ENCODE measurements around the gene ACOT13.

ACOT13 gene

DNA sequence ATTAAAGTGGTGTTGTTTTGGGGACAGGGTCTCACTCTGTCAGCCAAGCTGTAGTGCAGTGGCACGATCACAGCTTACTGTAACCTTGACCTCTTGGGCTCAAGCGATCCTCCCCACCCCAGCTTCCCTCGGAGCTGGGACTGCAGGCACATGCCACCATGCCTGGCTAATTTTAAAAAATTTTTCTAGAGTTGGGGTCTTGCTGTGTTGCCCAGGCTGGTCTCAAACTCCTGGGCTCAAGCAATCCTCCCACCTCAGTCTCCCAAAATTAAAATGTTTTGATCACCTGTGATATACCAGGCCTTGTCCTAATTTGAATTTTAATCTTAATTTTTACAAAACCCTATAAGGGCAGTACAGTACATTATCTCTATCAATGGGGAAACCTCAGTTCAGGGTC is 25.5 kb downstream of the ACOT13 start:
- TF ChIP-seq, protein P1, sequence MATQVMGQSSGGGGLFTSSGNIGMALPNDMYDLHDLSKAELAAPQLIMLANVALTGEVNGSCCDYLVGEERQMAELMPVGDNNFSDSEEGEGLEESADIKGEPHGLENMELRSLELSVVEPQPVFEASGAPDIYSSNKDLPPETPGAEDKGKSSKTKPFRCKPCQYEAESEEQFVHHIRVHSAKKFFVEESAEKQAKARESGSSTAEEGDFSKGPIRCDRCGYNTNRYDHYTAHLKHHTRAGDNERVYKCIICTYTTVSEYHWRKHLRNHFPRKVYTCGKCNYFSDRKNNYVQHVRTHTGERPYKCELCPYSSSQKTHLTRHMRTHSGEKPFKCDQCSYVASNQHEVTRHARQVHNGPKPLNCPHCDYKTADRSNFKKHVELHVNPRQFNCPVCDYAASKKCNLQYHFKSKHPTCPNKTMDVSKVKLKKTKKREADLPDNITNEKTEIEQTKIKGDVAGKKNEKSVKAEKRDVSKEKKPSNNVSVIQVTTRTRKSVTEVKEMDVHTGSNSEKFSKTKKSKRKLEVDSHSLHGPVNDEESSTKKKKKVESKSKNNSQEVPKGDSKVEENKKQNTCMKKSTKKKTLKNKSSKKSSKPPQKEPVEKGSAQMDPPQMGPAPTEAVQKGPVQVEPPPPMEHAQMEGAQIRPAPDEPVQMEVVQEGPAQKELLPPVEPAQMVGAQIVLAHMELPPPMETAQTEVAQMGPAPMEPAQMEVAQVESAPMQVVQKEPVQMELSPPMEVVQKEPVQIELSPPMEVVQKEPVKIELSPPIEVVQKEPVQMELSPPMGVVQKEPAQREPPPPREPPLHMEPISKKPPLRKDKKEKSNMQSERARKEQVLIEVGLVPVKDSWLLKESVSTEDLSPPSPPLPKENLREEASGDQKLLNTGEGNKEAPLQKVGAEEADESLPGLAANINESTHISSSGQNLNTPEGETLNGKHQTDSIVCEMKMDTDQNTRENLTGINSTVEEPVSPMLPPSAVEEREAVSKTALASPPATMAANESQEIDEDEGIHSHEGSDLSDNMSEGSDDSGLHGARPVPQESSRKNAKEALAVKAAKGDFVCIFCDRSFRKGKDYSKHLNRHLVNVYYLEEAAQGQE (IDR thresholded peaks at IDR 0.05; ENCODE audit: insufficient read depth in 1 of 2, low read depth in 2 of 2, low read length in 2 of 2), result no peak
- TF ChIP-seq FOXP2 (optimal IDR thresholded peaks at IDR 0.05; ENCODE audit: borderline replicate concordance, extremely low read depth, extremely low read length, insufficient read depth) (no peak), TAF1 (IDR thresholded peaks at IDR 0.05; ENCODE audit: borderline replicate concordance, insufficient read depth, low read length) (no peak), POLR2AphosphoS5 (IDR thresholded peaks at IDR 0.05; ENCODE audit: low read depth, low read length) (no peak), SIN3A (IDR thresholded peaks at IDR 0.05; ENCODE audit: borderline replicate concordance, insufficient read depth, low read length) (no peak)

DNA sequence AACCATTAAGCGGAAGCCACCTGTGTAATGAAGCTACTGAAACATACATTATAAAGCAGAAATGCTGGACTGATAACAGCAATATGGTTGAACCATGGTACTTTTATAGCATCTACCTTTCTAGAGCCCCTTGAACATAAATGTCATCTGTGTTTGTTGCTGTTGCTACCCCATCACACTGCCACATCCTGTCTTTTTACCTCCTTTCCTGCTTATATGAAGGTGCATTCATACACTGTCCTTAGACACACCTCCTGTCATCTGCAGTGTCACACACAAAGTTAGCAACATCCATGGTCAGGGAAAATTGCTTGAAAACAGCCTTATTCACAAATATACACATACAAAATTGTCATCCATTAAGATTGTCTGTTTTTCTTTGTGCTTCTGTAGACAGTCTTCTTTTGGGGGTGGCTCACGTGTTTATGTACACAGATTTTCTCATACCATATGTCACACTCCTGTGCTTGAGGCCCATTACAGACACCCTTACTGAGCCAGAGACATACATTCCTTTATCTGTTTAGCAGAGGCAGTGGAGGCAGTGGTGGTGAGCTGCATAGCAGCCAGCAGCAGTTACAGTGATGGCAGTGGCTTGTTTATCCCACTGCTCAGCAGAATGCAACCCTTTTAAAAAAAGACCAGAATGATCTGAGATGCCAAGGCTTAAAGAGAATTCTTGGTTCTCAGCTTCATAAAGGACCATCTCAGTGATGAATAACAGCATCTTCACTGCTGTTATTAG is 26.1 kb downstream of the ACOT13 start:
- TF ChIP-seq, protein P1 (IDR thresholded peaks at IDR 0.05; ENCODE audit: insufficient read depth in 1 of 2, low read depth in 2 of 2, low read length in 2 of 2), result no peak
- TF ChIP-seq SIN3A (IDR thresholded peaks at IDR 0.05; ENCODE audit: borderline replicate concordance, insufficient read depth, low read length), result no peak
- TF ChIP-seq TAF1 (IDR thresholded peaks at IDR 0.05; ENCODE audit: borderline replicate concordance, insufficient read depth, low read length), result no peak
- TF ChIP-seq FOXP2 (optimal IDR thresholded peaks at IDR 0.05; ENCODE audit: borderline replicate concordance, extremely low read depth, extremely low read length, insufficient read depth), result no peak
- TF ChIP-seq POLR2AphosphoS5 (IDR thresholded peaks at IDR 0.05; ENCODE audit: low read depth, low read length), result no peak

DNA sequence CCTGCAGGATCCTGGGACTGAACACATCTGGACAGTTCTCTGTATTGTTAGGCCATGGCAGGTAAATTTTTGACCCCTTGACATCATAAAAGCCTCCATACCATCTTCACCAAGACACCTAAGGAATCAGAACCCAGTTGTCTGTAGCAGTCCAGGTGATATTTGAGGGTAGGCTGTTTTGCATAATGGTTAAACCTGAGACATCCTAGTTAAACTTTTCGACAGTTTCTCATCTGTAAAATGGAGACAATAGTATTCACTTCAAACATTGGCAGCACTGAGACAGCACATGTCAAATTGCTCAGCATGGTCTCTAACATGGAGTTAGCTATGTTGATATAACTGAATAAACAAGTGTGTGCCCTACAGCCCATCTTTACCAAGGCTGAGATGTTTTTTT is 27.3 kb downstream of the ACOT13 start:
- TF ChIP-seq POLR2AphosphoS5 (IDR thresholded peaks at IDR 0.05; ENCODE audit: low read depth, low read length) (no peak), TAF1 (IDR thresholded peaks at IDR 0.05; ENCODE audit: borderline replicate concordance, insufficient read depth, low read length) (no peak), FOXP2 (optimal IDR thresholded peaks at IDR 0.05; ENCODE audit: borderline replicate concordance, extremely low read depth, extremely low read length, insufficient read depth) (no peak), SIN3A (IDR thresholded peaks at IDR 0.05; ENCODE audit: borderline replicate concordance, insufficient read depth, low read length) (no peak)
- TF ChIP-seq, protein P1 (IDR thresholded peaks at IDR 0.05; ENCODE audit: insufficient read depth in 1 of 2, low read depth in 2 of 2, low read length in 2 of 2), result no peak

DNA sequence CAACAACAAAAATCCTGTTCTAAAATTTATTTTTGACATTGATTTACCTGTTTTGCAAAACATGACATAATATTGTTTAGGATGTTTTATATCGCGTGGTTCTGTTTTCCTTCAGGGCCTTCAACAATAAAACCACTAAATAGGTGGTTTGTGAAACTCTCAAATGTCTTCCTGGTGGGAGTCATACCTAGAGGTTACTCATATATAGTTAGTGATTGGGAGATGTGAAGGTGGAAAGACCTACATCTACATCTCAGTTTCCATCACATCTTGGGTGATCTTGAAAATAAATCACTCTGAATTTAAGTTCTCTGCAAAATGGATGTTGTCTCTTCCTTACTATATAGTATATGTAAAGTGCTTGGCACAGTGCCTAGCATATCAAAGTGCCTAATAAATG is 29.2 kb downstream of the ACOT13 start:
- TF ChIP-seq TAF1 (IDR thresholded peaks at IDR 0.05; ENCODE audit: borderline replicate concordance, insufficient read depth, low read length), result no peak
- TF ChIP-seq SIN3A (IDR thresholded peaks at IDR 0.05; ENCODE audit: borderline replicate concordance, insufficient read depth, low read length), result no peak
- TF ChIP-seq POLR2AphosphoS5 (IDR thresholded peaks at IDR 0.05; ENCODE audit: low read depth, low read length), result no peak
- no peak for TF ChIP-seq FOXP2 (optimal IDR thresholded peaks at IDR 0.05; ENCODE audit: borderline replicate concordance, extremely low read depth, extremely low read length, insufficient read depth)
- TF ChIP-seq, protein P1 (IDR thresholded peaks at IDR 0.05; ENCODE audit: insufficient read depth in 1 of 2, low read depth in 2 of 2, low read length in 2 of 2), result no peak
